Ishikawa (cell line): ENCODE measurements around the gene MAP3K21.
A peak's percentile ranks its signal among the peaks of the same experiment; 100 is the strongest.

Experiments
- CEBPB ChIP-seq: IDR thresholded peaks from 2 replicates; pipeline ENCODE4 v1.6.1; 2012
- CREB1 ChIP-seq: IDR thresholded peaks from 2 replicates; pipeline ENCODE4 v1.6.1; 2012; ENCODE audit warnings: low read depth
- EGR1 ChIP-seq: IDR thresholded peaks from 2 replicates; pipeline ENCODE4 v1.6.1; 2012
- EP300 ChIP-seq: IDR thresholded peaks from 2 replicates; pipeline ENCODE4 v1.6.1; 2012; ENCODE audit warnings: borderline replicate concordance
- FOXM1 ChIP-seq: IDR thresholded peaks from 2 replicates; pipeline ENCODE4 v1.6.1; 2012; ENCODE audit warnings: low read depth, borderline replicate concordance
- NFIC ChIP-seq: IDR thresholded peaks from 2 replicates; pipeline ENCODE4 v1.6.1; 2012
- RAD21 ChIP-seq: IDR thresholded peaks from 2 replicates; pipeline ENCODE4 v1.6.1; 2012; ENCODE audit warnings: low read depth
- TAF1 ChIP-seq: IDR thresholded peaks from 2 replicates; pipeline ENCODE4 v1.6.1; 2012; ENCODE audit warnings: low read depth, mild to moderate bottlenecking
- TCF12 ChIP-seq: IDR thresholded peaks from 2 replicates; pipeline ENCODE4 v1.6.1; 2012; ENCODE audit warnings: low read depth
- TEAD4 ChIP-seq: IDR thresholded peaks from 2 replicates; pipeline ENCODE4 v1.6.1; 2012
- YY1 ChIP-seq: IDR thresholded peaks from 2 replicates; pipeline ENCODE4 v1.6.1; 2012; ENCODE audit warnings: low read depth
- ZBTB7A ChIP-seq: IDR thresholded peaks from 2 replicates; pipeline ENCODE4 v1.6.1; 2012; ENCODE audit warnings: low read depth
- TF ChIP-seq, protein P1 (sequence below): IDR thresholded peaks from 2 replicates; pipeline ENCODE4 v1.6.1; 2012; ENCODE audit warnings: low read depth, mild to moderate bottlenecking
- TF ChIP-seq, protein P2 (sequence below): IDR thresholded peaks from 2 replicates; pipeline ENCODE4 v1.6.1; 2012
- TF ChIP-seq, protein P3 (sequence below): IDR thresholded peaks from 2 replicates; pipeline ENCODE4 v1.6.1; 2012

The MAP3K21 gene

DNA sequence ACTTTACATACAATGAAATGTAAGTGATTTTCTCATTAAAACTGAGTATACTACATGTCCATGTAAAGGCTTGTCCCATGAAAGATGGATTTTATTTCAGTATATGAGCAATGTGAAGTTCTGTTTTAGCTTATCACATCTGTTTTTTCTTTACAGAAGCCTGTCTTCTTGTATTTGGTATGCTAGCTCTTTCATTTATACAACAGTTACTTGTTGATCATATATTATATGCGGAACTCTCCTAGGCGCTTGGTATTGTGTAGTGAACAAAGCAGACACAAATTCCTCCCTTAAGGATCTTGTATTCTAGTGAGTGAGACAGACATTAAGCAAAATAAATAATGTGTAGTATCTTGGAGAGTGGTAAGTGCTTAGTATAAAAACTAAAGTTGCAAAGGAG lies 10.6 kb downstream of the MAP3K21 start:
- TF ChIP-seq, protein P1, sequence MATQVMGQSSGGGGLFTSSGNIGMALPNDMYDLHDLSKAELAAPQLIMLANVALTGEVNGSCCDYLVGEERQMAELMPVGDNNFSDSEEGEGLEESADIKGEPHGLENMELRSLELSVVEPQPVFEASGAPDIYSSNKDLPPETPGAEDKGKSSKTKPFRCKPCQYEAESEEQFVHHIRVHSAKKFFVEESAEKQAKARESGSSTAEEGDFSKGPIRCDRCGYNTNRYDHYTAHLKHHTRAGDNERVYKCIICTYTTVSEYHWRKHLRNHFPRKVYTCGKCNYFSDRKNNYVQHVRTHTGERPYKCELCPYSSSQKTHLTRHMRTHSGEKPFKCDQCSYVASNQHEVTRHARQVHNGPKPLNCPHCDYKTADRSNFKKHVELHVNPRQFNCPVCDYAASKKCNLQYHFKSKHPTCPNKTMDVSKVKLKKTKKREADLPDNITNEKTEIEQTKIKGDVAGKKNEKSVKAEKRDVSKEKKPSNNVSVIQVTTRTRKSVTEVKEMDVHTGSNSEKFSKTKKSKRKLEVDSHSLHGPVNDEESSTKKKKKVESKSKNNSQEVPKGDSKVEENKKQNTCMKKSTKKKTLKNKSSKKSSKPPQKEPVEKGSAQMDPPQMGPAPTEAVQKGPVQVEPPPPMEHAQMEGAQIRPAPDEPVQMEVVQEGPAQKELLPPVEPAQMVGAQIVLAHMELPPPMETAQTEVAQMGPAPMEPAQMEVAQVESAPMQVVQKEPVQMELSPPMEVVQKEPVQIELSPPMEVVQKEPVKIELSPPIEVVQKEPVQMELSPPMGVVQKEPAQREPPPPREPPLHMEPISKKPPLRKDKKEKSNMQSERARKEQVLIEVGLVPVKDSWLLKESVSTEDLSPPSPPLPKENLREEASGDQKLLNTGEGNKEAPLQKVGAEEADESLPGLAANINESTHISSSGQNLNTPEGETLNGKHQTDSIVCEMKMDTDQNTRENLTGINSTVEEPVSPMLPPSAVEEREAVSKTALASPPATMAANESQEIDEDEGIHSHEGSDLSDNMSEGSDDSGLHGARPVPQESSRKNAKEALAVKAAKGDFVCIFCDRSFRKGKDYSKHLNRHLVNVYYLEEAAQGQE, result no peak
- no peak for TF ChIP-seq FOXM1
- no peak for TF ChIP-seq NFIC
- TF ChIP-seq ZBTB7A, result no peak
- TF ChIP-seq EP300, result no peak
- no peak for TF ChIP-seq RAD21
- TF ChIP-seq CREB1, result no peak
- TF ChIP-seq, protein P2, sequence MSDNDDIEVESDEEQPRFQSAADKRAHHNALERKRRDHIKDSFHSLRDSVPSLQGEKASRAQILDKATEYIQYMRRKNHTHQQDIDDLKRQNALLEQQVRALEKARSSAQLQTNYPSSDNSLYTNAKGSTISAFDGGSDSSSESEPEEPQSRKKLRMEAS, result no peak
- TF ChIP-seq, protein P3, sequence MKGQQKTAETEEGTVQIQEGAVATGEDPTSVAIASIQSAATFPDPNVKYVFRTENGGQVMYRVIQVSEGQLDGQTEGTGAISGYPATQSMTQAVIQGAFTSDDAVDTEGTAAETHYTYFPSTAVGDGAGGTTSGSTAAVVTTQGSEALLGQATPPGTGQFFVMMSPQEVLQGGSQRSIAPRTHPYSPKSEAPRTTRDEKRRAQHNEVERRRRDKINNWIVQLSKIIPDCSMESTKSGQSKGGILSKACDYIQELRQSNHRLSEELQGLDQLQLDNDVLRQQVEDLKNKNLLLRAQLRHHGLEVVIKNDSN, result no peak
- no peak for TF ChIP-seq YY1
- no peak for TF ChIP-seq TAF1
- TF ChIP-seq TEAD4, result no peak
- no peak for TF ChIP-seq CEBPB
- no peak for TF ChIP-seq TCF12
- TF ChIP-seq EGR1, result no peak

DNA sequence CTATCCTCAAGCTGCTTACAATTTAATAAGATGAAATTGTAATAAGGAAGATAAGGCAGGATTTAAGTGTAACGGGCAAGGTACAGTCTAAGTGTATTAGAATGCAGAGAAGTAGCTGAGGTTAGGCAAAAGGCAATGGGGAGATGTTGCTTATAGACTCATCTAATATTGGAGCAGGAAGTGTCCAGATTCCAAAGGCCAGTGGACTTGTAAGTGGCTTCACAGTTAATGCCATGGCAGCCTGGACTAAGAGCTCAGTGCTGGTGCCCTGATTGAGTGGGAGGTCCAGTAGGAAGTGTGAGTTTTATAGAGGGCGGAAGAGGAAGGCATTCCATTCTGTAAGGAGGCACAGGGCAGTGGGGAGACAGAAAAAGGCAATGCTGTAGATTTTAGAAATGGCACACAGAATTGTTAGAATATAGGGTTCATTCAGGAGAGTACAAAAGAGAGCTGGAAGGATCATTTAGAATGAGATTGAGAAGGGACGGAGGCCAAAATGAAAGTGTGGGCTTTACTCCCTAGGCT lies 12.6 kb downstream of the MAP3K21 start:
- no peak for TF ChIP-seq TCF12

DNA sequence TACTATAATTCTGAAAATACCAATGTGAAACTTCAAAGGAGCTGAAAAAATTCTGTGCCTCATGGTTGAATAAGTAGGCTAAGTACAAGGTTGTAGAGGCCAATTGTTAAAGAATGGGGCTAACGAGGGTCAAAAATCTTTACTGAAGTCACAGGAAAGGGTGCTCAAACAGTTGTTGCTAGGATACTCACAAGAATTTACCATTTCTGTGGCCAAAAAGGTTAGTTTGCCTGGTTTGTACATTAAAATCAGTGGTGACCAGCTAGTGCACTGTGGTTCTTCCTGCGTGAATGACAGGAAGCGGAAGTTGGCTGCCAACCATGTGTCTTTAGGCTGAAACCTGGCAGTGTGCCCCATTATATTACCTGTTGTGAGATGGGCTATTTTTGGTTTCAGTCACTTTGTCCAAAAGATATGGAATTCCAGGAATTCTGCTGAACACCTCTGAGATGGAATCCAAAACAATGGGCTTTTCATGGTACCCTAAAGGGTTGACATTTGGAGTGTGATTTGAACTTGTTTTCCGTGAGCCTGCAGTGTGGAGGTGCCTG lies 13.5 kb downstream of the MAP3K21 start:
- peak; percentile 56; the same call in 1 of the 2 replicates for TF ChIP-seq TEAD4
- peak; percentile 52; the same call in 1 of the 2 replicates for TF ChIP-seq NFIC
- no peak for TF ChIP-seq TCF12

DNA sequence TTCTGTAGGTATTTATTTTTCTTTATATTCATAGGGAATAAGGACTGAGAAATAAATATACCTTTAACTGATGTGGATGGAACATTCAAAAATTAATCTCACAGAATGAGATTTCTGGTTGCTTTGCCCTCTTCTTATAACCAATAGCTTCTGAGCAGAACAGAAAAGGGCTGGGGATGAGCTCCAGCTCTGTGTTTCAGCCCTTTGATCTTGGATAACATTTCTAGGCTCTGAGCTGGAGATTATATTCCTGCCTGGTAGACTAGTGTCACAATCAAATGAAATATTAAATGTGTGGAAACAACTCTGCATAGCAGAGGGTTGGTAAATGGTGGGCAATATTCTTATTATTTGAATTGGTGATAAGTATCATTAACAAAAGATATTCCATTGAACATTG lies 14.6 kb downstream of the MAP3K21 start:
- TF ChIP-seq TCF12 (no peak), EP300 (no peak), ZBTB7A (no peak), FOXM1 (no peak), TAF1 (no peak), CREB1 (no peak), YY1 (no peak), TEAD4 (no peak), CEBPB (no peak)
- TF ChIP-seq, protein P2, result no peak
- TF ChIP-seq, protein P1, result no peak

DNA sequence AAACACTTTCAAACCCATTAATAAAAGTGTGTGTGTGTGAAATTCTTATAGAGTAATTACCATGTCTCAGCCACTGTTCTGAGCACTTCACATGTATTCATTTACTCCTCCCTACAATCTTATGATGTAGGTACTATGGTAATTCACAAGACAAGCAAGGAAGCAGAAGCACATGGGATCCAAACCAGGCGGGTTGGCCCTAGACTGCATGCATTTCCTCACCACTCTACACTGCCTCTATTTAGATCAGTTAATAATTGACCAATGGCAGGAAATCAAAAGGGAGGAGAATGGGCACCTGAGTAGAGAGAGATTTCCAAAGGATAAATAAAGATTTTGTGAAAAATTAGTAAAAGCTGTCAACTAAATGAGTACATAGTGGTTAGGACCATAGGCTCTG lies 15.7 kb downstream of the MAP3K21 start:
- no peak for TF ChIP-seq NFIC
- no peak for TF ChIP-seq FOXM1
- TF ChIP-seq TEAD4, result no peak
- TF ChIP-seq TCF12, result no peak
- TF ChIP-seq, protein P2, result no peak
- TF ChIP-seq, protein P3, result no peak
- no peak for TF ChIP-seq CEBPB
- no peak for TF ChIP-seq EGR1
- no peak for TF ChIP-seq TAF1
- TF ChIP-seq CREB1, result no peak

DNA sequence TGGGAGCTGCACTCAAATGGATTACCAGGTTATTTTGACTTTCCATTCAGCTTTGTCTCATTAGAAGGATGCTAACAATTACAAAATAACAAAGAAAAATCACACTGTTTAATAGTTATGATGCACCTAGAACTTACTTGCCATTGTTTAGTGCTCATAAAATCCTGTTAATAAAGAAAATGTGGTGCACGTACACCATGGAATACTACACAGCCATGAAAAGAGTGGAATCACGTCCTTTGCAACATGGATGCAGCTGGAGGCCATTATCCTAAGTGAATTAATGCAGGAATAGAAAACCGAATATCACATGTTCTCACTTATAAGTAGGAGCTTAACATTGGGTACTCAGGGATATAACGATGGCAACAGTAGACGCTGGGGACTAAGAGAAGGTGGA lies 19.8 kb downstream of the MAP3K21 start:
- TF ChIP-seq ZBTB7A, result no peak
- TF ChIP-seq EP300, result no peak
- TF ChIP-seq TEAD4, result no peak
- TF ChIP-seq RAD21, result no peak
- TF ChIP-seq TCF12, result no peak
- TF ChIP-seq NFIC, result no peak
- TF ChIP-seq CEBPB, result no peak
- no peak for TF ChIP-seq EGR1
- TF ChIP-seq TAF1, result no peak
- no peak for TF ChIP-seq YY1
- TF ChIP-seq, protein P1, result no peak
- TF ChIP-seq, protein P3, result no peak
- TF ChIP-seq FOXM1, result no peak
- TF ChIP-seq, protein P2, result no peak
